ENCODE data around the gene NAE1.
"Not testable (repeated sequence)": the region's sequence is repeated elsewhere in the genome, so short reads cannot be mapped to it uniquely, and the experiment has no call there.

Gene NAE1

DNA sequence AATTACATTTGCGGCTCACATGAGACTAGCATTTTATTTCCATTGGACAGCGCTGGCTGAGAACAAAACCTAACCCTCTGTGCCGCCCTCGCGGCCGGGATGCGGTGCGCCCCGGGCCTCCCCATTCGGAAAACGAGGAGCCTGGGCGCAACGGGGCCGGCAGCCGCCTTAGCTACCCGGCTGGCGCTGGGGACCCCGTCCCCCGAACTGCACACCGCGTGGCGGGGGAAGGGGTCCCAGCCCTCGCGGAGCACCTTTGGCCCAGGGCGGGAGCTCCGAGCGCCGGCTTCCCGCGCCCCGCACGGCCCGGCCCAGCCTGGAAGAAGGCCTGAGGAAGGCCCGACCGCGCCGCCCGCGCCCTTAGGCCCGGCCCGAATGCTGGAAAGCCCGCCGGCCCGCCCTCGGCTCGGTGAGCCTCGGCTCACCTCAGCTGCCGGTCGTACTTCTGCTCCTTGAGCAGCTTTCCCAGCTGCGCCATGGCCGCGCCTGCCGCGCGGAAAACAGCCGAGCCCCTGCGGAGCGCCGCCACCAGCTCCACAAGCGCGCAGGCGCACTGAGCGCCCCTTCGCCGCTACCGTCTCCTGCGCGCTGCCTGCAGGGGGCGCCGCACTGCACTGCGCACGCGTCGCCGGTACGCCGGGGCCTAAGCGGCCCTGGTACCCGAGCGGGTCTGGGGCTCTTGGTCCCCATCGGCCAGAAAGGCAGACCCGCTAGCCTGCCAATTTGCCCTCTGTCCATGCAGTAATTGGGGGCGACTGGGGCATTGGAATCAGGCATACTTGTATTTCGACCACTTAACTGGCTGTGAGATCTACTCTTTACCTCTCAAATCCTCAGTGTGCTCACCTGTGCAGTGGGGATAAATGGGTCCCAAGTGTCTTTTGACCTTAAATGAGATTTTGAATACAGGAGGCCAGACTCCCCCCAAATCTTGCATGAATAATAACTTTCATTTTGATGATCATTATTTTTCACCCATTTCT is at the start of gene NAE1:
Gene NAE1 (minus strand): TSS at position 555 of the 983 bp plus-strand sequence. CDS start 77 bp downstream, at position 478.
- peak; percentile 27 for DNase-seq (ENCODE audit: low read depth)

DNA sequence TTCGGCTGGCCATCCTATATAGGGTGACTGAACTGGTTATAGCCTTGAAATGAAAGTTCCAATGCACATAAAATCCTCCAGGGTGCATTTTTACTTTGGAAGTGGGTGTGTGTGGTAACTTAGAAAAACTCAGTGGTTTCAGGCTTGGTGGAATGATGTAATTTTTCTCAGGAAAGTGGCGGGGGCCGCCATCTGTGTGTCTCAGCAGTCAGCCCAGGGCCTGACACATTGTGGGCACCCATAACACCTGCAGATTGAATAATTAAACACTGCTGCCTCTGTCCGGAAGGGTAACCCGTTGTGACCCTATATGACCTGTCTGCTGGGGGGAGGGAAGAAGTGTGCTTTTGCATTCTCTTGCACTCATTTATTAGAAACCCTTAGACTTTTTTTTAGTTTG is 47.3 kb upstream of the NAE1 start:
- DNase-seq (ENCODE audit: low read depth): no peak

DNA sequence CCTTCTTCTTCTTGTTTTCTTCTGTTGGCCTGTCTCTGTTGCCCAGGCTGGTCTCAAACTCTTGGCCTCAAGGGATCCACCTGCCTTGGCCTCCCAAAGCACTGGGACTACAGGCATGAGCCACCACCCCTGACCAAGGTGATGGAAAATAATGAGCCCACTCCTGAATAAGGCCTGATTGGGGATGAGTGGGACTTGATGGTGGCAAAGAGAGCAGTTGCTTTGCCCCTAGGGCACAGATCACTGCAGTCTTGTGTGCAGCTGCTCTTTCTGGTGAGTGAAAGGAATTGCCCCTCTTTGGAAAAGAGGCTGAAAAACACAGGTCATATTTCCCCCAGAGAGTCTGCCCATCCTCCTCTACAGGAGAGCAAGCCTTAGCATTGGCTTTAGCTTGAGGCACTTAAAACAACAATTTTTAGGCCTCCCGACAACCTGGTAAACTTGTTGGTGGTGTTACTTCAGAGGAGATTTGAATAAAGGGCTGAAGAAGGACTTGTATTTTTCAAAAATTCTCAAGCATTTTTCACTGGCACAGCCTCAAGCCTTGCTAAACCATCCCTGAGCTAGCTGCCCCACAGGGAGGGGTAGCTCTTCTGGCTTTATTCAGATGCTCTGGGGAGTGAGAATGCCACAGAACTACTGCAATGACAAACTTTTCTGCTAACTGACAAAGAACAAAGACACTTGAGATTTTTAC is 43.5 kb upstream of the NAE1 start:
- DNase-seq (ENCODE audit: low read depth): no peak

DNA sequence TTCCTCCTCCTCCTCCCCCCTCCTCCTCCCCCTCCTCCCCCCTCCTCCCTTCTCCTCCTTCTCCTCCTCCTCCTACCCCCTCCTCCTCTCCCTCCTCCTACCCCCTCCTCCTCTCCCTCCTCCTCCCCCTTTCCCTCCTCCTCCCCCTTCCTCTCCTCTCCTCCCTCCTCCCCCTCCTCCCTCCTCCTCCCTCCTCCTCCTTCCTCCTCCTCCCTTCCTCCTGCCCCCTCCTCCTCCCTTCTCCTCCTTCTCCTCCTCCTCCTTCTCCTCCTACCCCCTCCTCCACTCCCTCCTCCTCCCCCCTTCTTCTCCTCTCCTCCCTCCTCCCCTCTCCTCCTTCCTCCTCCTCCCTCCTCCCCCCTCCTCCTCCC is 42.9 kb upstream of the NAE1 start:
- no peak for DNase-seq (ENCODE audit: low read depth)

DNA sequence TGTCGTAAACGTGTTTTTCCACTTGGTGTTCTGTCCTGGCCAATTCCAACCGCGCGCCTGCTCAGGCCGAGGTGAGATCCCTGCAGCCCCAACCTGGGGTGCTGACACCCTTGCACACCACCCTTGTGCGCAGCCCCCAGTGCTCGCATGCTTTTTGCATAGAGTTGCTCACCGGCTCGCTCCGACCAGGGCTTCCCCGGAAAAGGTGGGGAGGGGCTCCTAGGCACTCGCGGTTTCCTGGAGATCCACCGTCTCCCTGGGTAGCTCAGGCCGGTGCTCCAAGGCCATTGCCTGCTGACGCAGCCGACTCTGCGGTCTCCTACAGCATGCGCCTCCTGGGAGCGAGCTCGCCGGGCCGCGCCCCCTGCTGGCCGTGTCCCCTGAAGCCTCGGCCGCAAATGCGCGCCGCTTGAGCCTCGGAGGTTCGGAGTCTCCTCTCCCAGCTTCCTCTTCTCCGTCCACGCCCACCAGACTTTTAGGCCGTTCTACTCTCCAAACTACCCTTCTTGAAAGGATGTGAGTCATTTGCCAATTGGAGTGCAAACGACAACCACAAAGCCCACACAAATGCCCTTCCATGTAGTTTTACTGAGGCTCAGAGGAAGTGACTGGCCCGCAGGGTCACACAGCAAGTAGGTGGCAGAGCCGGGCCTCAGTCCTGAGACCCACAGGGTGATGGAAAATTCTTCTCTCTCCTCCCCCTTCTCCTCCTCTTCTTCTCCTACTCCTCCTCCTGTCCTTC is 42.3 kb upstream of the NAE1 start:
- peak; percentile 98 for DNase-seq (ENCODE audit: low read depth)

DNA sequence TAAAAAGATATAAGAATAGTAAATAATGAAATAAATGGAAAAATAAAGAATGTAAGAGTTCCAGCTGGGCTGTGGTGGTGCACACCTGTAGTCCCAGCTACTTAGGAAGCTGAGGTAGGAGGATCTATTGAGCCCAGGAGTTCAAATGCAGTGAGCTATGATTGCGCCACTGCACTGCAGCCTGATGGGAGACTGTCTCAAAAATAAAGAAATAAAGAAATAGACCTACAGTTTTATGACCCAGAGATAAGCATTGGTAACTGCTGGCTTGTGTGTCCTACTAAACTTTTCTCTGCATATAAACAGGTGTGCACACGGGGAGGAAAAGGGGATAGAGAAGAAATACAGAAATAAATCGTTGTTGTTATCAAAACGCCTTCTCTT is 41.8 kb upstream of the NAE1 start:
- no peak for DNase-seq (ENCODE audit: low read depth)

DNA sequence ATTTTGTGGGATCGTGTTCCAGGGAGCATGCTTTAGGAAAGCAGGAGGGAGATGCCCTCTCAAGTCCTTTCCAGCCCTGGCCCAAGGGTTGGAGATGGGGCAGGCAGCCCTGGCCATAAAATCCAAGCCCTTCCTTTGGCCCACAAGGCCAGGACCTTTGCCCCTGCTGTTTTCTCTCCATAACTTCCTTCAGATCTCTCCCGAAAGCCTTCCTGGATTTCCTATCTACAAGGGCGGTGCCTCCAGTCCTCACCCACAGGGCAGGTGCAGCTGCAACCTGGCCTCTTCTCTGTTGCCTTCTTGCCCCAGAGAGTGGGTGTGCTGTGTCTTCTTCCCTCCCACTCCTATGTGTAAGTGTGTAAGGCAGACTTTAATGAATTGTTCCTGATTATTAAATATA is 41.1 kb upstream of the NAE1 start:
- no peak for DNase-seq (ENCODE audit: low read depth)

DNA sequence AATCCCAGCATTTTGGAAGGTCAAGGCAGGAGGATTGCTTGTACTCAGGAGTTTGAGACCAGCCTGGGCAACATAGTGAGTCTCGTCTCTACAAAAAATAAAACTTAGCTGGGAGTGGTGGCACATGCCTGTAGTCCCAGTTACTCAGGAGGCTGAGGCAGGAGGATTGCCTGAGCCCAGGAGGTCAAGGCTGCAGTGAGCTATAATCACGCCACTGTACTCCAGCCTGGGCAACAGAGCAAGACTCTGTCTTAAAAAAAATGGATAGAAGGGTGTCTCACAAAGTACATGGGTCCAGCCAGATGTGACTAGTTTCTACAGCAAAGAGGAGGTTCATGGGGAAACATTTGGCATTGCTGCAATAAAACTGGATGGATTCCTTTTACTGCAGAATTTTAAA is 40.6 kb upstream of the NAE1 start:
- DNase-seq (ENCODE audit: low read depth): not testable (repeated sequence)

DNA sequence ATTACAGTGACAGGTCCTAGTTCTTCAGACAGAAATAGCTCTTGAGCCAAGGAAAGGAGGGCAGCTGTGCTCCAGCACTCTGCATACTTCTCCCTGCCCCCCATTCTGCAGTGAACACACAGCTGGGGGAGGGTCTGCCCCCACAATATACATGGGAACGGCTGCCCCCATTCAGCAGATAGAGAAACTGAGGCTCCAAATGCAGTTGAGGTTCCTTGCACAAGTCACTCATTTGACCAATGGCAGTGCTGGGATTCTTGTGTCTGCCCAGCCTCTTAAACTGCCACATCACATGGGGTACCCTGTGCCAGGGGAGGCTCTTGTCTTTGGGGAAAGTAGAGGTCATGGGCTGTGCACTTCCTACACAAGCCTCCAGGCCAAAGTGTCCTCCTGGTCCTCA is 38.6 kb upstream of the NAE1 start:
- no peak for DNase-seq (ENCODE audit: low read depth)

DNA sequence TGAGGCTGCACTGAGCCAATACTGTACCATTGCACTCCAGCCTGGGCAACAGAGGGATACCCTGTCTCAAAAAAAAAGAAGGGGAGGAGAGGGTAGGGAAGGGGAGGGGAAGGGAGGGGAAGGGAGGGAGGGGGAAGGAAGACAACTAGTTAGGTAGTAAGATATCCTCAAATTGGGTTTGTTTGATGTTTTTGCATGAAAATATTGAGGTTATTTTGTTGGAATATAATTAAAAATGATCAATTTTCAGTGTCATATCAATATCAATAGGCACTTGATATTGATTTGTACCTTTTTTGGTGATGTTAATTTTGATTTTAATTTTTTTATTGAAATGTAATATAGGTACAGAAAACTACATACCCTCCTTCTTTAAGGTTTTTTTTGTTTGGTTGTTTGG is 32.9 kb upstream of the NAE1 start:
- DNase-seq (ENCODE audit: low read depth): no peak

DNA sequence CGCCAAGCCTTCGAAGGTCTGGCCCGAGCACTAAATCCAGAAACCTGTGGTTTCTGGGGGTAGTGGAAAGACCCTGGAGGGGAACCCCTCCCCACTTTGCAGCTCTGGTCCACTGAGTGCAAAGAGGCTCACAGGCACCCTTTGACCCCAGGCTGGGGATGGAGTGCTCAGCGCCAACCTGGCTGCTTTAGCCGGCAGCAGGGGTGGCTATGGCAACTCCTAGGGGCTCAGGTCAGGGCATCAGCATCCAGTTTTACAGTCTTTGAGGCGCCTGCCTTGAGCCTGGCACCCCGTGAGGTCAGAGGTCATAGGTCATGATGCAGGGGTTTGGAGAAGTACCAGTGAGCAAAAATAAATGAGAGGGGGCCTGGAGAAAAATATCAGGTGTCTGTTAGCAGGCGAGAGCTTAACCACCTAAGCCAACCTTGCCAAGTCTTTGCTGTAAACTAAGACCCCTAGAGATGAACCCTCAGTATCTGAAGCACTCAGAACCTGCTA is 31.3 kb upstream of the NAE1 start:
- no peak for DNase-seq (ENCODE audit: low read depth)

DNA sequence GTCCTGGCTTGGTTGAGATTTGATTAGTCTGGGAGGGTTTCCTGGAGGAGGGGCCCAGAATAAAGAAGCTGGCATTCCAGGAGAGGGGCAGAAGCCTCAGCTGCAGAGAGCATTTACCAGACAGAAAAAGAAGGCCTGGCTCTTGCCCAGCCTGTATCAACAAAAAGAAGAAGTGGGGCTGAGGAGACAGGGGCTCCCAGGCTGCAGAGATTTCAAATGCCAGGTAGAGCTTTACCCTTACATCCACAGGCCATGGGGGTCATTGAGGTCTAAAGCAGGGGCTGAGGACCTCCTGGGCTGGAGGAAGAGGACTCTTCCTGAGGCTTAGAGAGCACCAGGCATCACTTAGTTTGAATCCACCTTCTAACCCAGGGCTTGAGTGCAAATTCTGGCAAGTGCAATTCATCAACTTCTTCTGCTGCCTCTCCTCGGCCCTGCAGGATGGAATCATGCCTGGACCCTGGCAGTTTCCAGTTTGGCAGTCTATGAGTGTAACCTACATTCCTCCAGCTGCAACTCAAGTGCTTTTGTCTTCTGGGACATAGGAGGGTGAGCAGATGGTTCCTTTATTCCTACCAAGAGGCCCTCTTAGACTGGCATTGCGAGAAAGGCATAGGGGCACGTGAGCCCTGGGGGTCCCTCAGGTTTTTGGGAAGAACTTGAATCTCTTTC is 28.8 kb upstream of the NAE1 start:
- no peak for DNase-seq (ENCODE audit: low read depth)

DNA sequence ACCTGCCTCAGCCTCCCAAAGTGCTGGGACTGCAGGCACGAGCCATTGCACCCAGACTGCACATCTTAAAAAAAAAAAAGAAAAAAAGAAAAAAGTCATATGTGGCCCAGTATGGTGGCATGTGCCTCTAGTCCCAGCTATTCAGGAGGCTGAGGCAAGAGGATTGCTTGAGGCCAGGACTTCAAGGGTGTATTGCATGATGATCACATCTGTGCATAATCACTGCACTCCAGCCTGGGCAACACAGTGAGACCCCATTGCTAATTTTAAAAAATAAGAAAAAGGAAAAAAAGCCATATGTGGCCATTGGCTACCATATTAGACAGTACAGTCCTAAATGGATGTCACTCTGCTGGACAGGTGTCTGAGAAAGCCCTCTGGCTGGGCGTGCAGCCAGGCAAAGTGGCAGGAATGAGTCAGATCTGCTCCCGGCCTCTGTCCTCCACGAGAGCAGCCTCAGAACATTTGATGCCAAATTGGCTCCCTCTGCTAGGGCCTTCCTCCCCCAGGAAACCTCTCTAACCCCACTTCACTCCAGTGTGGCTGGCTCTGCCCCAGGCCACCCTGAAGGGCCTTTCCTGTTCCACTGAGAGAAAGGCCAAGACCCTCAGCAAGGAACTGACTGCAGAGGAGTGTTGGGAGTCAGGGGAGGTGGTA is 28.1 kb upstream of the NAE1 start:
- DNase-seq (ENCODE audit: low read depth): no peak

DNA sequence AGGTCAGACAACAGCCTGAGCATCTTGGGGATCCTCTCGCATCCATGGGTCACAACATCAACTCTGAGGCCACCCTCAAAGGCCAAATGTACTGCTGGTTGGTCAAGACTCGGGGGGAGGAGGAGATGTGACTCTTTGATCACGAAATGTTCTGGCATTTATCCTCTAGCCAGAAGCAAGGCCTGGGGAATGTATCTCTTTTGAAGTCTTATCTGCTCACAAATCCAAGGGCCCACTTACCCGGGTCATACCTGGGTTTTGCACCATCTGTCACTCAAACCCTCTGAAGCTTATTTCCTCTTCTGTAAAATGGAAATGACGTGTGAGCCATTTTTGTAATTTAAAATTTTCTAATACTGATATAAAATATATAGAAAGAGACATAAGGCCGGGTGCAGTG is 26.7 kb upstream of the NAE1 start:
- DNase-seq (ENCODE audit: low read depth): no peak

DNA sequence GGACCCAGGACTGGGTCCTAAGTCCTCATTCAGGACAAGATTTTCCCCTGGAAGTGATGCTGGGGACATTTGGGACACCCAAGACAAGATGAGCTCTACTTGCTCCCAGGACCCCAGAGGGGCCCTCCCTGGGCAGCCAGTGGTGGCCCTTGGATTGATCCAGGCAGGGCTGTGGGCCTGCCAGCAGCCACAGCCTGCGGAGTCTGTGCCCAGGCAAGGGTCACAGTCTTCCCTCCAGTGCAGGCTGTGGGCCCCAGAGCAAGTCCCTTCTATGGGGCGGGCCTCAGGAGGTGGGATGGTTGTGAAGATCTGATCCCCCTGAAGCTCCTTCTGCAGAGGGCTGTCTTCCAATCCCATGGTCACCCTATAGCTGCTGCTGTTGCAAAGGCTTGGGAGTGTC is 26.0 kb upstream of the NAE1 start:
- DNase-seq (ENCODE audit: low read depth): no peak

DNA sequence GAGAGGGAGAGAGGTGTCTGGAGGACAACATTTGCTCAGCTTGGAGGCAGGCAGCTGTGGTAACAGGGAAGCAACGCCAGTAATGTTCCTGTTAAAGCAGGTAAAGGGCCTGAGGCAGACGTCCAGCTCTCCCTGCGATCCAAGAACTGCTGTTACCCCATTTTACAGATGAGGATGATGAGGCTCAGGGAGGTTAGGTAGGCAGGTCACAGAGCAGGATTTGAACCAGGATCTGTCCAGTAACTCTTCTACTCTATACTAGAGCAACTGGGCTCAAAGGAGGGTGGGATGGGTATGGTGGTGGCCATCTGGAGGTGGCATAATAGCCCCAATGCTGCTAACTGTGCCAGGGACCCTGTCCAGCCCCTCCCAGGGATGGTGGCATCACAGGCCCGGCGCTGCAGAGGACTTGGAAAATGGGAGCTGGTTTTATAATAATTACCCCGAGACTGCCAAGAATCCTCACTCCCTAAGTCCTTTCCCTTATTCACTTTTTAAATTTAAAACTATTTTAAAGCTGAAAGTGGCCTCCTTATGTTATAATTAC is 25.5 kb upstream of the NAE1 start:
- DNase-seq (ENCODE audit: low read depth): no peak

DNA sequence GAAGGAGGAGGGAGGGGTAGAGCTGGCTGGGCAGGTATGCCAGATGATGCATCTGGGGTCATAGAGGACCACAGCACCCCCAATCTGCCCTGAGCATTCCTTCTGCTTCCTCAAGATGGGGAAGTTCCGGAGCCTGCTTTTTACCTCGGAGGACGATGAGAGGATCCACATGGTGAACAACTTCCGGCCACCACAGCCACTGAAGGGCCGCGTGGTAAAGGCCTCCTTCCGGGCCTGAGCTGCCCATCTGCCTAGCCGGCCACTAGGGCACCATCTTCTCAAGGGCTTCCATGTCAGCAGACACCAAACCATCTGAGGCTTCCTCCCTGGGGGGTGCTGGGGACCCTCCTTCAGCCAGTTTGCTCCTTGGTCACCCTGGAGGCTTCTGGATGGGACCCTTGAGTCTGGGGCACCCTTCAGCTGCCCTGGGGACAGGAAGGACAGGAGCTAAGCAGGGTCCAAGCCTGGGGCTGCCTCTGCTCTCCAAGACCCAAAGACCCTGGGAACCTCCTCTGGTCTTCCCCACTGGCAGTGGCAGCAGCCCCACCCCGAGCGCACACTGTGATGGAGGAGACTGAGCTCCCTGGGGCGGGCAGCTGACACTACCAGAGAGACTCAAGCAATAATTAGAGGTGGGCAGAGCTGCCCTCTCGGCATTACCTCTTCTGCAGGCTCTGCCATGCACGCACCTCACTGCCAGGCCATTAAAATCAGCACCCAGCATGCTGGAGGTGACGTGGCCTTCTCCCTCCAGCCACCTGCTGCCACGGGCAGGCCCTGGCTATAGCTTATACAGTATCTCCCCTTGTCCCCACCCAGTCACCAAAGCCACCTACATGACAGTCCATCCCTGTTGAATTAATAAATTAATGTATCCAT is 22.7 kb upstream of the NAE1 start:
- DNase-seq (ENCODE audit: low read depth): no peak

DNA sequence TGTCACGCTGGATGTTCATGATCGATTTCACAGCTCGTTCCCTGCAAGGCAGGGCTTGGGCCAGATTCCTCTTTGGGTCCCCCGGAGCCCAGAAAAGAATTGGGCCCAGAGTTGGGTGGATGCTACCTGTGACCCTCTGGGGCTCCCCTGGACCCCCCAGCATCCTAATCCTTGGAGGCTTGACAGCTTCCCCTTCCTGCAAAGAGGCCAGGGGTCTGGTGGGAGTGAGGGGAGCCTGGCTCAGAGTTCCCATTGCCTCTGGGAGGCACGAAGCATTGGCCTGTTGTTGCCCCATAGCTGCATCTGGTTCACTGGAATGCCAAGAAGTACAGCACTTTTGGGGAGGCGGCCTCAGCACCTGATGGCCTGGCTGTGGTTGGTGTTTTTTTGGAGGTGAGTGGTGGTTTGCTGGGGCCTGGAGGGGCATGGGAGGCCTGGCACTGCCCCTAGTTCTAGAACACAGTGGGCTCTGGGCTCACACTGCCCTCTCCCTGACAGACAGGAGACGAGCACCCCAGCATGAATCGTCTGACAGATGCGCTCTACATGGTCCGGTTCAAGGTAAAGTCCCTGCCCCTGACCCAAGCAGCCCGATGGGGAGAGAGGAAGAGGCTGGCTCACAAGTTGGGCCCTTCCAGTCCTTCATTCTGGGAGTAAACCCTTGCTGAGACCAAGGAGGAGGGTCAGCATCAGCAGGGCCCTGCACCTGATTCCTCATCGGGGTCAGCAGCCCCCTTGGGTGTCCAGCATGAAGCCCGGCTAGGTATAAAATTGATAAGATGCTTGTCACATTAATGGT is 20.6 kb upstream of the NAE1 start:
- DNase-seq (ENCODE audit: low read depth): no peak

DNA sequence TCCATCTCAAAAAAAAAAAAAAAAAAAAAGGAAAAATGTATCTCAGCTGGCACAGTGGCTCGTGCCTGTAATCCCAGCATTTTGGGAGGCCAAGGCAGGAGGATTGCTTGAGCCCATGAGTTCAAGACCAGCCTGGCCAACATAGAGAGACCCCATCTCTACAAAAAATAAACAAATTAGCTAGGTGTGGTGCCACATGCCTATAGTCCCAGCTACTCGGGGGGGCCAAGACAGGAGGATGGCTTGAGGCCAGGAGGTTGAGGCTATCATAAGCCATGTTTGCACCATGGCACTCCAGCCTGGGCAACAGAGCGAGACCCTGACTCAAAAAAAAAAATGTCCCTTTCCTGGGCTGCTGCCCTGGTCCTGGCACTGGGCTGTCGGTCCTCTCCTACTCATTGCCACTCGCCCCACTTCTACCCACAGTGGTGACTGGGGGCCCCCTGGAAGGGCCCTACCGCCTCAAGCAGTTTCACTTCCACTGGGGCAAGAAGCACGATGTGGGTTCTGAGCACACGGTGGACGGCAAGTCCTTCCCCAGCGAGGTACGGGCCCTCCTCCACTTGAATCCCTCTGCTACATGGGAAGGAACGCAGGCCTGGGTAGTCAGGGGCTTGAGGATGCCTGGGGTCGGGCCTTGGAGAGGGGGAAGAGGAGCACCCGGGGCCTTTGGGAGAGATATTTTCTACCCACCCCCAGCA is 19.5 kb upstream of the NAE1 start:
- DNase-seq (ENCODE audit: low read depth): no peak

Measured in non-pigmented ciliary epithelial cell (primary cell).